ENCODE results near the gene GAN. TPM values are rescaled to one million over a fixed set of nuclear protein-coding genes. Genes with fewer than 3 reads are reported as not detected.
"Not testable (repeated sequence)": the region's sequence is repeated elsewhere in the genome, so short reads cannot be mapped to it uniquely, and the experiment has no call there.

The GAN gene
- total RNA-seq, 4 donors from 2014 or later = 12.9 to 15.7 (median 14.0) TPM

DNA sequence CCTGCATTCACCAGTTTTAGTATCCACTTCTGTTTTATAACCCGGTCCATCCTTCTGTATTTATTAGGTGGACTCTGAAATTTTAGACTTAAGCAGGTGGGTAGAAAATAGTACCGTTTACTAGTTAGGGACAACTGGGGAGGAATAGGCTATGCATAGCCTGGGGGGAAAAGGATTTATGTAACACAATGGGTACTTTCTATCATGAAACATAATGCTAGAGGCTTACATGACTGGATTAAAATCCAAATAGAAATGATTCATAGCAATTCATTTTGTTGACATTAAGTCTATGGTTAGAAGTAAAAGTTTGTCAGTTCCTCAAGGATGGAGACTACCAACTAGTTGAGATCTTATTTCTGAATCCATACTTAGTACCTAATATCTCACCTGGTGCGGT is 18.6 kb downstream of the GAN start:
- WGBS, 2 donors (ENCODE audit: low coverage in 1 of 2) = 84 to 100% methylated on average over 3 of the region's 3 CpGs
- H3K27ac ChIP-seq = no peak overlapping the region
- H3K9me3 ChIP-seq = no peaks in the 10 kb centered on the region
- H3K4me3 ChIP-seq = no peak overlapping the region
- H3K4me1 ChIP-seq = peaks cover 0 to 16% (median 6%) of the 10 kb centered on the region in 3 donors
- TF ChIP-seq CTCF (IDR thresholded peaks at IDR 0.05) (no peak), POLR2A (IDR thresholded peaks at IDR 0.05) (no peak), EP300 (IDR thresholded peaks at IDR 0.05) (no peak), POLR2AphosphoS5 (IDR thresholded peaks at IDR 0.05) (no peak)
- no peak for ATAC-seq
- no peaks in the 10 kb centered on the region for H3K36me3 ChIP-seq
- no peaks in the 10 kb centered on the region for H3K27me3 ChIP-seq

DNA sequence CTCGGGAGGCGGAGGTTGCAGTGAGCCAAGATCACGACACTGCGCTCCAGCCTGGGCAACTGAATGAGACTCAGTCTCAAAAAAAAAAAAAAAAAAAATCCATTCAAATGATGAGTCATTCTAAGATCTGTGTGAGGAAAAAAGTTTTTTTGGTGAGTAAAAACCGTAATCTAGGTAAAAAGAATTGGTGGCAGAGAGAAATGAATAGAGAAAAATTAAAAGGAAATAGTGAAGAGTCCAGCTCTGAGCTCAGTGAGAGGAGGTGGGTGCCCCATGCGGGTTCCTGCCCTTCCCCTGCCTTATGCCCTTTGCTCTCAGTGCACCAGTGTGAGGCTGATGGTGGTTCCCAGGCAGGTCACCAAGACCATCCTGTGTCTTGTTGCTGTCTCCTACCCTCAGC is 20.9 kb downstream of the GAN start:
- Histone ChIP-seq H3K36me3 (no peaks in the 10 kb centered on the region), H3K27me3 (no peaks in the 10 kb centered on the region), H3K4me1 (no peaks in the 10 kb centered on the region), H3K27ac (no peak overlapping the region), H3K9me3 (no peaks in the 10 kb centered on the region), H3K4me3 (no peak overlapping the region)
- no peak for ATAC-seq
- 80 to 94% methylated on average over 1 to 6 of the region's 6 CpGs for whole genome bisulfite sequencing, 2 donors (ENCODE audit: low coverage in 1 of 2)
- TF ChIP-seq POLR2AphosphoS5 (IDR thresholded peaks at IDR 0.05) (no peak), EP300 (IDR thresholded peaks at IDR 0.05) (no peak), POLR2A (IDR thresholded peaks at IDR 0.05) (no peak), CTCF (IDR thresholded peaks at IDR 0.05) (no peak)

GRCh38 chr16:81337097-81337496 is 22.3 kb downstream of the GAN start:
- no peaks in the 10 kb centered on the region for H3K4me1 ChIP-seq
- no peaks in the 10 kb centered on the region for H3K36me3 ChIP-seq
- no peak for TF ChIP-seq POLR2A (IDR thresholded peaks at IDR 0.05)
- no peak for TF ChIP-seq EP300 (IDR thresholded peaks at IDR 0.05)
- no peak for TF ChIP-seq POLR2AphosphoS5 (IDR thresholded peaks at IDR 0.05)
- no peak for TF ChIP-seq CTCF (IDR thresholded peaks at IDR 0.05)
- H3K9me3 ChIP-seq = no peaks in the 10 kb centered on the region
- H3K27ac ChIP-seq = no peak overlapping the region
- ATAC-seq = no peak
- 76 to 88% methylated on average over 4 to 5 of the region's 5 CpGs for WGBS, 2 donors (ENCODE audit: low coverage in 1 of 2)
- no peaks in the 10 kb centered on the region for H3K27me3 ChIP-seq
- no peak overlapping the region for H3K4me3 ChIP-seq

GRCh38 chr16:81345172-81345571 is 30.4 kb downstream of the GAN start:
- not testable (repeated sequence) for H3K27ac ChIP-seq, ATAC-seq, H3K27me3 ChIP-seq, H3K36me3 ChIP-seq, H3K4me1 ChIP-seq, H3K4me3 ChIP-seq
- WGBS, 2 donors (ENCODE audit: low coverage in 1 of 2) = 91 to 100% methylated on average over 3 of the region's 3 CpGs
- H3K9me3 ChIP-seq = peaks cover 0 to 28% (median 0%) of the 10 kb centered on the region in 3 donors

DNA sequence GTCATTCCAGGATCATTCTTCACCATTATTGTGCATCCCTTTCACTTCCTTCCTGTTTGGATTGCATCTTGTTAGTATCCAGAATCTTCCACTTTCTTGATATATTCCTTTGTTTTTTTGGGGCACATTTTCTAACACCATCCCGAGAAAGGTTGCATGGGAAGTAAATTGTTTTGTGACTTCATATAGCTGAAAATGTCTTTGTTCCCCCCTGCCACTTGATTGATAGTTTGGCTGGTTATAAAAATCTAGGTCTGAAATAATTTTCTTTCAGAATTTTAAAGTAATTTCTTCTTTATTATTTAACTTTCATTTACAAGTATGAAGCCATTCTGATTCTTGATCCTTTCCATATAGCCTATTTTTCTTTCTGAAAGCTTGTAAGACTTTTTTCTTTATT is 32.7 kb downstream of the GAN start:
- Histone ChIP-seq H3K27me3 (no peaks in the 10 kb centered on the region), H3K4me1 (no peaks in the 10 kb centered on the region), H3K27ac (no peak overlapping the region), H3K4me3 (no peak overlapping the region), H3K36me3 (peaks cover 0 to 13% of the 10 kb centered on the region in 2 donors), H3K9me3 (peaks cover 0 to 28% (median 0%) of the 10 kb centered on the region in 3 donors)
- no peak for TF ChIP-seq EP300 (IDR thresholded peaks at IDR 0.05)
- WGBS, 2 donors (ENCODE audit: low coverage in 1 of 2) = 67 to 100% methylated on average over 1 of the region's 1 CpG
- no peak for ATAC-seq

DNA sequence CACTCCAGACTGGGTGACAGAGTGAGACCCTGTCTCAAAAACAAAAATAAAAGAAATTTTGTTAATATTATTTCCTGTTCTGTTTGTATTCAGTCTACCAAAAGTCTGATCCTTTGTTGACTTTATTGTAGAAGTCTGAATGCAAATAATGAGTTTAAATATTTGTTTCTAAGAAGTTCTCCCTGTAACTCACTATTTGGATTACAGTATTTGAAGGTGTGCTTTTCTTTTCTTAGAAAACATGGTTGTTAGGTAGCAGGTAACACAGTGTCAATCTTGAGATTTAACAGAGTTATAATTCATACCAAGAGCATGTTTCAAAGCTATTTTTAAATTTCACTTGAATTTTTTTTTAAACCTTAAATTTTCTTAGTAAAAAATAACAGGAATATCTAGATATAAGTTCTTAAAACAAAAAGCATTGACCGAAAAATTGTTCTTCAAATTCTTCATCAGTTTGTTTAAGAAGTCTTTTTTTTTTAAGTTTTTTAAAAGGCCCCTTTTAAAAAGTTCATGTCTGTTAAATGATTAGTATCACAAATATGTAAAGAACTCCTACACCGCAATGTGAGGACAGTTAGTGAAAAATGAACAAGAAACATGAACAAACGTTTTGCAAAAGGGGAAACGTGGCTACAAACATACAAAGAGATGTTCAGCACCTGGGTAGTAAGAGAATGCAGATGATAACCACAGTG is 35.0 kb downstream of the GAN start:
- Histone ChIP-seq H3K27ac (no peak overlapping the region), H3K27me3 (no peaks in the 10 kb centered on the region), H3K9me3 (peaks cover 0 to 28% (median 0%) of the 10 kb centered on the region in 3 donors), H3K4me3 (no peak overlapping the region), H3K36me3 (peaks cover 0 to 21% of the 10 kb centered on the region in 2 donors), H3K4me1 (no peaks in the 10 kb centered on the region)
- TF ChIP-seq POLR2A (IDR thresholded peaks at IDR 0.05) (no peak), CTCF (IDR thresholded peaks at IDR 0.05) (no peak), POLR2AphosphoS5 (IDR thresholded peaks at IDR 0.05) (no peak), EP300 (IDR thresholded peaks at IDR 0.05) (no peak)
- ATAC-seq = no peak
- 81 to 86% methylated on average over 4 of the region's 4 CpGs for WGBS, 2 donors (ENCODE audit: low coverage in 1 of 2)

Measured in gastroesophageal sphincter (tissue), 4 donors.